Right lobe of liver (tissue), 6 donors: ENCODE measurements around the gene HHAT. TPM values are rescaled to one million over a fixed set of nuclear protein-coding genes. Genes with fewer than 3 reads are reported as not detected.

Source experiments
- ATAC-seq, 4 donors: fragments of 200-7000 bp; cut with Tn5 transposase; one replicate each; pipeline ENCODE4 v1.9.1; 2020; ENCODE audit warnings: mild to moderate bottlenecking in 4 of 4, moderate library complexity in 4 of 4
- DNase-seq, 3 donors: peaks; one replicate each; pipeline ENCODE4 v3.0.0-alpha.2; 2020
- H3K27ac ChIP-seq, 3 donors: fragments of 200-600 bp; one replicate each; pipeline ENCODE4 v1.8.0; 2022
- H3K27me3 ChIP-seq, 2 donors: fragments of 200-600 bp; one replicate each; pipeline ENCODE4 v1.8.0; 2022
- H3K36me3 ChIP-seq, 4 donors: fragments of 200-600 bp; sonication (generic) in 1 of 4; one replicate each; pipeline versions ENCODE4 v1.5.1 to v1.8.0; 2017 to 2022; ENCODE audit warnings: control low read depth in 1 of 4
- H3K4me1 ChIP-seq, 4 donors: fragments of 200-600 bp; sonication (generic) in 1 of 4; one replicate each; pipeline versions ENCODE4 v1.5.1 to v1.8.0; 2017 to 2022; ENCODE audit warnings: control low read depth in 1 of 4
- H3K4me3 ChIP-seq, 3 donors: fragments of 200-600 bp; one replicate each; pipeline ENCODE4 v1.8.0; 2022
- H3K9me3 ChIP-seq, 4 donors: fragments of 200-600 bp; sonication (generic) in 1 of 4; one replicate each; pipeline versions ENCODE4 v1.5.1 to v1.8.0; 2017 to 2022; ENCODE audit warnings: control low read depth in 1 of 4
- POLR2A ChIP-seq: fragments of 450-650 bp; IDR thresholded peaks from one replicate; pipeline ENCODE4 v1.6.1; 2017; ENCODE audit warnings: antibody characterized with exemption, mild to moderate bottlenecking
- WGBS: methylation state at CpG from one replicate; pipeline ENCODE4 v1.1.6; 2018; ENCODE audit warnings: low coverage, low lambda C conversion rate; ENCODE audit not compliant: insufficient coverage; ENCODE audit errors: missing lambda C conversion rate; 5-methylcytosine and 5-hydroxymethylcytosine counted together
- intact Hi-C, 2 donors: fragments of 100-400 bp; cut with DNase I; formaldehyde crosslinking; loops; one replicate each; pipeline versions ENCODE4 v1.11.2 to v1.14.1; 2022
- total RNA-seq, 6 experiments: library from RNA; depleted of rRNA in 2 of 6; stranded (reverse); fragments of >200 nt in 2 of 6; fragmentation: NEBNext Ultra II Directional in 3 of 6; extraction: Animal tissue kit (Norgen Biotek cat#: 25700) in 3 of 6; gene quantifications; one replicate each; pipeline versions ENCODE4 v1.1.0 to v1.2.4, GENCODE V29; 2016 to 2023
- TF ChIP-seq, protein P1 (sequence below), 4 donors: fragments of 200-600 bp in 3 of 4; fragments of 450-650 bp in 1 of 4; IDR thresholded peaks; one replicate each; pipeline versions ENCODE4 v1.5.1 to v1.8.0; 2016 to 2022; ENCODE audit warnings: antibody characterized with exemption in 4 of 4, mild to moderate bottlenecking in 2 of 4
- donor health status: DM: no; HTN: yes; CAD: no.
- donor health status: DM: no; HTN: no; CAD: no.
- donor health status: DM: no; HTN: no; CAD: no.
- donor health status: DM: no; HTN: yes; CAD: no.
- donor health status: DM: no; HTN: yes; CAD: no.

HHAT gene
- total RNA-seq, 6 experiments from 2014 or later, result 2.2 to 4.1 (median 2.7) TPM

DNA sequence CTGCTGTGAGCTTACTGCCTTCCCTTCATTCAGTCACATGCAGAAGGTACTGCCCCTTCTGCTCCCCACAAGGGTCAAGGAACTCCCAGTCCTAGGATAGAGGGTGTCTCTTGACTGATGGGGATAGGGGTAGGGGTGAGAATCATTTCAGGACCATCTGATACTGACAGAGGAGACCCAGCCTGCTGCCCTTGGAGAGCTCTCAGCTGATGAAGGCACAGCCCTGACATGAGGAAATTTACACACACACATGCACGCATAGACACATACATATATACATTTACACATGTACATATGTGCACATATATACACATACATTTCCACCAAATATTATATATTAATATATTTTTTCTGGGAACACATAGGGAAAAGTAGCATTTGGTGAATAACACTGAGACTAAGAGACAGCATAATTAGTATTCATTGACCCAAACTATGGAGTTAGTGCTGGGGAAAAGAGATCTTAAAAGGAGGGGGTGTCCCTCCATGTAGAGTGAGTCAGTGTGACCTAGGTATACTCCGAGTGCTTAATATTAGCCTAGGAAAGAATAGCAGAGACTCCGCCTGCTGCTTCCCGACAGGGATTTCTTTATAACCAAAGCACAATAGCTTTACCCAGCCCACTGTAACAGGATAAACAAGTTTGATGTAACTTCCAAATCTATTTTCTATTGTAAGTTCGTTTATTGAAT is 27.6 kb upstream of the HHAT start:
- Histone ChIP-seq H3K36me3 (no peaks in the 10 kb centered on the region), H3K4me1 (no peaks in the 10 kb centered on the region), H3K9me3 (no peaks in the 10 kb centered on the region), H3K27me3 (no peaks in the 10 kb centered on the region), H3K27ac (no peak overlapping the region), H3K4me3 (no peak overlapping the region)
- no peak for TF ChIP-seq POLR2A
- TF ChIP-seq, protein P1, sequence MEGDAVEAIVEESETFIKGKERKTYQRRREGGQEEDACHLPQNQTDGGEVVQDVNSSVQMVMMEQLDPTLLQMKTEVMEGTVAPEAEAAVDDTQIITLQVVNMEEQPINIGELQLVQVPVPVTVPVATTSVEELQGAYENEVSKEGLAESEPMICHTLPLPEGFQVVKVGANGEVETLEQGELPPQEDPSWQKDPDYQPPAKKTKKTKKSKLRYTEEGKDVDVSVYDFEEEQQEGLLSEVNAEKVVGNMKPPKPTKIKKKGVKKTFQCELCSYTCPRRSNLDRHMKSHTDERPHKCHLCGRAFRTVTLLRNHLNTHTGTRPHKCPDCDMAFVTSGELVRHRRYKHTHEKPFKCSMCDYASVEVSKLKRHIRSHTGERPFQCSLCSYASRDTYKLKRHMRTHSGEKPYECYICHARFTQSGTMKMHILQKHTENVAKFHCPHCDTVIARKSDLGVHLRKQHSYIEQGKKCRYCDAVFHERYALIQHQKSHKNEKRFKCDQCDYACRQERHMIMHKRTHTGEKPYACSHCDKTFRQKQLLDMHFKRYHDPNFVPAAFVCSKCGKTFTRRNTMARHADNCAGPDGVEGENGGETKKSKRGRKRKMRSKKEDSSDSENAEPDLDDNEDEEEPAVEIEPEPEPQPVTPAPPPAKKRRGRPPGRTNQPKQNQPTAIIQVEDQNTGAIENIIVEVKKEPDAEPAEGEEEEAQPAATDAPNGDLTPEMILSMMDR (IDR thresholded peaks at IDR 0.05), result no peak
- intact Hi-C loops, result loop anchor here in 1 of 2 donors (10.0 kb wide), 1 partner anchor 146 kb away; no protein-coding TSS in a partner anchor
- no peak for DNase-seq
- ATAC-seq, result no peak
- WGBS, result 55% methylated on average over 5 of the region's 5 CpGs

DNA sequence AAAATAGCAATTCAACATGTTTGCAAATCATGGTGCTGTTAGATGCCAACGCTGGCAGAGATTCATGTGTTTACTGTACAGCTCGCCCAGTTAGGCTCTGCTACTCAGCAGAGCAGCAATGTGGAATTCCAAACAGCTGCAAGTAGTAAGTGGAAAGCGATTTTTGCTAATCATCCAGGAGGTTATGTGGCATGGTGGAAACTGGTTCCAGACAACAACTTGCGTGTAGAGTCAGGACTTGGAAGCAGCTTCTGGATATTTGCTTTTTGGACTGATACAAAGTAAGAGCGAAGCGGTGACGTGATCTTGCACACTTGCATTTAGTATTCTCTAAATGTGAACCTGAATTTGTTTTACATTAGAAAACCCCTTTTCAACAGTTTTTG is 27.1 kb upstream of the HHAT start:
- Histone ChIP-seq H3K27ac (no peak overlapping the region), H3K27me3 (no peaks in the 10 kb centered on the region), H3K4me3 (no peak overlapping the region), H3K9me3 (no peaks in the 10 kb centered on the region), H3K4me1 (no peaks in the 10 kb centered on the region), H3K36me3 (no peaks in the 10 kb centered on the region)
- WGBS, result 70% methylated on average over 6 of the region's 7 CpGs
- no peak for TF ChIP-seq POLR2A
- TF ChIP-seq, protein P1 (IDR thresholded peaks at IDR 0.05), result no peak
- DNase-seq, result no peak
- no peak for ATAC-seq
- intact Hi-C loops, result loop anchor here in 1 of 2 donors (10.0 kb wide), 1 partner anchor 147 kb away; no protein-coding TSS in a partner anchor

DNA sequence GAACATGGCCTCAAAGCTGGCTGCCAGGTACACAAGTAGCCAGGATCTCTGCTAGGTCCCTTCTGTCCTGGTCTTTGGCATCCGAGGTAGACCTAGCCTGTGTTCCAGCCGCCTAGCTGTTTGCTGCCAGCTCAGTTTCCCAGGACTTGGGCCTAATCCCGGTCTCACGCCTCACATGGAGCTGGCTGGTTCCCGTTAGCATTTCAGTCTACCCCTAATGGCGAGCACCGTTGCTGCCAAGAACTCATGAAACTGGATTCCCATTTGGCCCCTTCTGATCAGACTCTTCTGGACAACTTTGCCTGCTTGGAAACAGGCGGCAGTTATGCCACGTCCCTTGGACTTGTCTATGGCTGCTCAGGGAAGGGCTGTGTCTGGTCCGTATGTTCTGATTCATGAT is 26.2 kb upstream of the HHAT start:
- 88% methylated on average over 7 of the region's 10 CpGs for whole genome bisulfite sequencing
- Histone ChIP-seq H3K4me1 (no peaks in the 10 kb centered on the region), H3K9me3 (no peaks in the 10 kb centered on the region), H3K27ac (no peak overlapping the region), H3K36me3 (no peaks in the 10 kb centered on the region), H3K4me3 (no peak overlapping the region), H3K27me3 (no peaks in the 10 kb centered on the region)
- no peak for TF ChIP-seq POLR2A
- TF ChIP-seq, protein P1 (IDR thresholded peaks at IDR 0.05), result no peak
- intact Hi-C loops, result loop anchor here in 1 of 2 donors (10.0 kb wide), 1 partner anchor 148 kb away; no protein-coding TSS in a partner anchor
- no peak for ATAC-seq
- no peak for DNase-seq

DNA sequence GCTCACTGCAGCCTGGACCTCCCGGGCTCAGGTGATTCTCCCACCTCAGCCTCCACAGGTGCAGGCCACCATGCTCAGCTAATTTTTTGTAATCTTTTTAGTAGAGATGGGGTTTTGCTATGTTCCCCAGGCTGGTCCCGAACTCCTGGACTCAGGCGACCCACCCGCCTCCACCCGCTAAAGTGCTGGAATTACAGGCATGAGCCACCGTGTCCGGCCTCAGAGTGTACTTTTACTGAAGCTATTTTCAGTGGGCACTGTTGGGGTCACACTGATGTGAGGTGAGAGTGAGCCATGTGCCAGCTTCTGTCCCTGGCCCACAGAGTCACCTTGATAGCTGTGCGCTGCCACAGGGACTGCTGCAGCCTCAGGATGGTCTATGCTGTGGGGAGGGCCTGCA is 25.3 kb upstream of the HHAT start:
- no peaks in the 10 kb centered on the region for H3K27me3 ChIP-seq
- ATAC-seq (no peak), DNase-seq (no peak)
- H3K4me3 ChIP-seq, result no peak overlapping the region
- intact Hi-C loops, result loop anchor here in 1 of 2 donors (10.0 kb wide), 1 partner anchor 149 kb away; no protein-coding TSS in a partner anchor
- no peaks in the 10 kb centered on the region for H3K9me3 ChIP-seq
- H3K27ac ChIP-seq, result no peak overlapping the region
- no peaks in the 10 kb centered on the region for H3K36me3 ChIP-seq
- no peak for TF ChIP-seq POLR2A
- TF ChIP-seq, protein P1 (IDR thresholded peaks at IDR 0.05), result no peak
- 97% methylated on average over 8 of the region's 8 CpGs for WGBS
- no peaks in the 10 kb centered on the region for H3K4me1 ChIP-seq
